ENCODE data around the gene APBB1IP. TPM values are rescaled to one million over a fixed set of nuclear protein-coding genes. Genes with fewer than 3 reads are reported as not detected.
"Not testable (repeated sequence)": the region's sequence is repeated elsewhere in the genome, so short reads cannot be mapped to it uniquely, and the experiment has no call there.

Gene APBB1IP
- total RNA-seq, 3 donors from 2014 or later: 3.5 to 30.1 (median 6.2) TPM

GRCh38 chr10:26483554-26483953, 45.4 kb downstream of the APBB1IP start:
- H3K27ac ChIP-seq: no peak overlapping the region
- H3K4me1 ChIP-seq: no peaks in the 10 kb centered on the region
- no peak for TF ChIP-seq POLR2AphosphoS5 (IDR thresholded peaks at IDR 0.05)
- no peak for TF ChIP-seq POLR2A (IDR thresholded peaks at IDR 0.05)
- no peak for TF ChIP-seq CTCF (IDR thresholded peaks at IDR 0.05)
- no peak overlapping the region for H3K4me3 ChIP-seq
- no peaks in the 10 kb centered on the region for H3K27me3 ChIP-seq
- intact Hi-C loops (cut with DNase I; ENCODE audit: low total_unique reads): no loop called here
- no peak for DNase-seq (ENCODE audit: low spot score in 2 of 2)
- H3K9me3 ChIP-seq: no peaks in the 10 kb centered on the region
- no peaks in the 10 kb centered on the region for H3K36me3 ChIP-seq

- no peak overlapping the region for H3K4me3 ChIP-seq
- TF ChIP-seq CTCF (IDR thresholded peaks at IDR 0.05) (no peak), POLR2AphosphoS5 (IDR thresholded peaks at IDR 0.05) (no peak)
- H3K9me3 ChIP-seq: no peaks in the 10 kb centered on the region
- H3K27me3 ChIP-seq: no peaks in the 10 kb centered on the region
- no peaks in the 10 kb centered on the region for H3K4me1 ChIP-seq
- intact Hi-C loops (cut with DNase I; ENCODE audit: low total_unique reads): no loop called here
- H3K36me3 ChIP-seq: no peaks in the 10 kb centered on the region
- H3K27ac ChIP-seq: peak overlapping the region; percentile 8 to 41
- no peak for DNase-seq (ENCODE audit: low spot score in 2 of 2)
Measured at GRCh38 chr10:26485150-26485941, 47.2 kb downstream of the APBB1IP start.

DNA sequence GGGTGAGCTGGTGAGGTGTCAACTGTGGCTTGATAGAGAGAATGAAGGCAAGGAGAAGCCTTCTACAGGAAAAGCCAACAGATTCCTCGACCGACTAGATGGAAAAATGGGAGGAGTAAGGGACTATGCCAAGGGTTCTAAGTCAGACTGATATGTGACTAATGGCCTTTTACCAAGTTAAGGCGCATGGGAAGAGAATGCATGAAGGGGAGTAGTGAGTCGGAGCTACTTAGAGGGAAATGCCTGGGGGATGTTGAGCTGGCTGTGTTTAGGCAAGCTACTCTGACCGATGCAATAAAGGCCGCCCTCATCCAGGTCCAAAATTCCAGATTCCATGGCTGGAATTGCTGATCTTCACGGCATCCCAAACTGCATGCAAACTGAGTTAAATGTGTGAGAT, 48.2 kb downstream of the APBB1IP start:
- DNase-seq (ENCODE audit: low spot score in 2 of 2): no peak
- intact Hi-C loops (cut with DNase I; ENCODE audit: low total_unique reads): no loop called here
- no peaks in the 10 kb centered on the region for H3K36me3 ChIP-seq
- H3K27ac ChIP-seq: peak overlapping the region; percentile 8 to 22
- no peaks in the 10 kb centered on the region for H3K4me1 ChIP-seq
- H3K9me3 ChIP-seq: no peaks in the 10 kb centered on the region
- H3K4me3 ChIP-seq: no peak overlapping the region
- no peaks in the 10 kb centered on the region for H3K27me3 ChIP-seq
- no peak for TF ChIP-seq POLR2AphosphoS5 (IDR thresholded peaks at IDR 0.05)

- peak overlapping the region; percentile 26 to 60 for H3K27ac ChIP-seq
- H3K36me3 ChIP-seq: no peaks in the 10 kb centered on the region
- no peaks in the 10 kb centered on the region for H3K4me1 ChIP-seq
- no peaks in the 10 kb centered on the region for H3K27me3 ChIP-seq
- no peak for DNase-seq (ENCODE audit: low spot score in 2 of 2)
- intact Hi-C loops (cut with DNase I; ENCODE audit: low total_unique reads): no loop called here
- TF ChIP-seq CTCF (IDR thresholded peaks at IDR 0.05) (no peak), POLR2A (IDR thresholded peaks at IDR 0.05) (no peak), POLR2AphosphoS5 (IDR thresholded peaks at IDR 0.05) (no peak)
- no peaks in the 10 kb centered on the region for H3K9me3 ChIP-seq
- H3K4me3 ChIP-seq: no peak overlapping the region
Measured at GRCh38 chr10:26486990-26487850, 49.1 kb downstream of the APBB1IP start.

DNA sequence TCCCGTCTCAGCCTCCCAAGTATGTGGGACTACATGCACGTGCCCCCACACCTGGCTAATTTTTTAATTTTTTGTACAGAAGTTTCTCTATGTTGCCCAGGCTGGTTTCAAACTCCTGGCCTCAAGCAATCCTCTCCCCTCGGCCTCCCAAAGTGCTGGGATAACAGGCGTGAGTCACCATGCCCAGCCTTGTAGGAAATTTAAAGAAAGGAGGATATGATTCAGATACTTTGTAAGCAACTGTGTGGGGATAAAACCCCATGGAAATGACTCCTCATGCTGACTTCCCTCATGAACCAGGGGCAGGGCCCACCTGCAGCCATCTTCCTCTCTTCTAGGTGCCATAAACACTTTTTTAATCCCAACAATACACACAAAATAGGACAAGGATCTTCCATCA, 50.2 kb downstream of the APBB1IP start:
- Histone ChIP-seq H3K4me1 (no peaks in the 10 kb centered on the region), H3K9me3 (peaks cover 0 to 4% of the 10 kb centered on the region in 2 donors), H3K27ac (no peak overlapping the region), H3K27me3 (no peaks in the 10 kb centered on the region), H3K4me3 (no peak overlapping the region), H3K36me3 (no peaks in the 10 kb centered on the region)
- no peak for TF ChIP-seq POLR2A (IDR thresholded peaks at IDR 0.05)
- DNase-seq (ENCODE audit: low spot score in 2 of 2): no peak
- intact Hi-C loops (cut with DNase I; ENCODE audit: low total_unique reads): no loop called here

DNA sequence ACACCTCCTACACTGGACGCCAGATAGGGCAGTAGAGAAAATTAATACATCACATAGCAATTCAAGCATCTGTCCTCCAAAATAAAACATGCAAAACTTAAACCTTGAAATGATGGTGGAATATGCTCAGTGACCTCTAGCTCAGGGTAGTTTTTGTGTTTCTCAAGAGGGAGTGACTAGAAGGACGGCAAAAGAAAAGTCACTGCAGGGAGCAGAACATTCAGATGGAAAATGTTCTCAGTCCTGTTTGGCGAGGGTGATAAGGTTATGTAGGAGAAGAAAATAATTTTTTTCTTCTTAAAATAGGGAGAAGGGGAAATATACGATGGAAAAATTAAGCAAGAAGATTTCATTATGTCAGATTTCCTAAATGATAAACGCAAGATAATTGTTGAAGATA, 50.9 kb downstream of the APBB1IP start:
- TF ChIP-seq POLR2AphosphoS5 (IDR thresholded peaks at IDR 0.05): no peak
- no peak for TF ChIP-seq CTCF (IDR thresholded peaks at IDR 0.05)
- TF ChIP-seq POLR2A (IDR thresholded peaks at IDR 0.05): no peak
- Histone ChIP-seq H3K27ac (no peak overlapping the region), H3K4me1 (no peaks in the 10 kb centered on the region), H3K9me3 (peaks cover 0 to 4% of the 10 kb centered on the region in 2 donors), H3K36me3 (no peaks in the 10 kb centered on the region), H3K4me3 (no peak overlapping the region), H3K27me3 (no peaks in the 10 kb centered on the region)
- intact Hi-C loops (cut with DNase I; ENCODE audit: low total_unique reads): no loop called here
- no peak for DNase-seq (ENCODE audit: low spot score in 2 of 2)

GRCh38 chr10:26490367-26490766, 52.2 kb downstream of the APBB1IP start:
- H3K9me3 ChIP-seq; H3K4me3 ChIP-seq; H3K27ac ChIP-seq; intact Hi-C loops (cut with DNase I; ENCODE audit: low total_unique reads); H3K27me3 ChIP-seq; DNase-seq (ENCODE audit: low spot score in 2 of 2); H3K4me1 ChIP-seq; H3K36me3 ChIP-seq: not testable (repeated sequence)
